PC-9 (cell line): ENCODE data around the gene CLCN1. TPM values are rescaled to one million over a fixed set of nuclear protein-coding genes. Genes with fewer than 3 reads are reported as not detected.

ENCODE experiments used
- BruUV-seq: library from RNA; stranded (reverse); fragments of 400-500 nt; replicated peaks from 2 replicates; lab custom pipeline; 2021; lab: Mats Ljungman, UMichigan
- CTCF ChIA-PET: fragments of 300-600 bp; sonication (Branson Sonifier 250); formaldehyde crosslinking; loops from one replicate; lab custom pipeline; 2022; ENCODE audit warnings: antibody characterized with exemption; lab: Charles Lee
- POLR2A ChIA-PET: fragments of 300-600 bp; sonication (Branson Sonifier 250); formaldehyde crosslinking; loops from one replicate; lab custom pipeline; 2022; ENCODE audit warnings: antibody characterized with exemption; ENCODE audit not compliant: unreplicated experiment; lab: Charles Lee
- DNase-seq, 2 experiments: peaks; one replicate each; pipeline versions ENCODE4 v3.0.0 to v3.0.0-alpha.2; 2015 to 2022; ENCODE audit warnings: mixed read lengths in 1 of 2
- H2AFZ ChIP-seq: fragments of 200-600 bp; sonication (generic); 2 replicates; pipeline ENCODE4 v1.8.1; 2017; ENCODE audit warnings: antibody characterized with exemption
- H3F3A ChIP-seq: fragments of 200-600 bp; sonication (generic); 2 replicates; pipeline ENCODE4 v1.8.1; 2017; ENCODE audit warnings: antibody characterized with exemption, mild to moderate bottlenecking, low read depth; ENCODE audit not compliant: insufficient read depth
- H3K27ac ChIP-seq: fragments of 200-600 bp; sonication (generic); 2 replicates; pipeline ENCODE4 v1.6.1; 2016; ENCODE audit warnings: mixed run types
- H3K27me3 ChIP-seq: fragments of 200-600 bp; sonication (generic); 2 replicates; pipeline ENCODE4 v1.6.1; 2016; ENCODE audit warnings: low read depth, mixed run types; ENCODE audit not compliant: insufficient read depth
- H3K36me3 ChIP-seq: fragments of 200-600 bp; sonication (generic); 2 replicates; pipeline ENCODE4 v1.6.1; 2016; ENCODE audit warnings: low read depth, mixed run types
- H3K4me1 ChIP-seq: fragments of 200-600 bp; sonication (generic); replicated peaks from 2 replicates; pipeline ENCODE4 v1.6.1; 2016; ENCODE audit warnings: mixed run types; ENCODE audit not compliant: insufficient read depth
- H3K4me2 ChIP-seq: fragments of 200-600 bp; sonication (generic); 2 replicates; pipeline ENCODE4 v1.6.1; 2017; ENCODE audit warnings: mixed run types
- H3K4me3 ChIP-seq: fragments of 200-600 bp; sonication (generic); 2 replicates; pipeline ENCODE4 v1.6.1; 2016; ENCODE audit warnings: mixed run types
- H3K79me2 ChIP-seq: fragments of 200-600 bp; sonication (generic); 2 replicates; pipeline ENCODE4 v1.6.1; 2017; ENCODE audit warnings: low read depth, mixed run types
- H3K9me2 ChIP-seq: fragments of 200-600 bp; sonication (generic); 2 replicates; pipeline ENCODE4 v1.8.1; 2017; ENCODE audit warnings: mild to moderate bottlenecking; ENCODE audit not compliant: insufficient read depth
- H3K9me3 ChIP-seq: fragments of 200-600 bp; sonication (generic); 2 replicates; pipeline ENCODE4 v1.8.1; 2016; ENCODE audit warnings: low read depth; ENCODE audit not compliant: insufficient read depth
- H4K20me1 ChIP-seq: fragments of 200-600 bp; sonication (generic); 2 replicates; pipeline ENCODE4 v1.8.1; 2017; ENCODE audit not compliant: insufficient read depth
- CTCF ChIP-seq: fragments of 200-600 bp; sonication (generic); conservative IDR thresholded peaks from 2 replicates; pipeline ENCODE4 v1.6.1; 2017; ENCODE audit warnings: mixed run types, antibody characterized with exemption, mild to moderate bottlenecking, moderate library complexity
- EZH2 ChIP-seq: fragments of 200-600 bp; sonication (generic); IDR thresholded peaks from 2 replicates; pipeline ENCODE4 v1.8.0; 2017; ENCODE audit warnings: antibody characterized with exemption, low read depth
- intact Hi-C: fragments of 100-400 bp; cut with micrococcal nuclease; formaldehyde crosslinking; loops from one replicate; pipeline ENCODE4 v1.10.0; 2022; ENCODE audit not compliant: unreplicated experiment
- total RNA-seq: library from RNA; stranded (reverse); gene quantifications from 2 replicates; pipeline ENCODE4 v1.2.3, GENCODE V29; 2021

CLCN1 gene
- total RNA-seq, 1 experiment from 2014 or later = not detected

DNA sequence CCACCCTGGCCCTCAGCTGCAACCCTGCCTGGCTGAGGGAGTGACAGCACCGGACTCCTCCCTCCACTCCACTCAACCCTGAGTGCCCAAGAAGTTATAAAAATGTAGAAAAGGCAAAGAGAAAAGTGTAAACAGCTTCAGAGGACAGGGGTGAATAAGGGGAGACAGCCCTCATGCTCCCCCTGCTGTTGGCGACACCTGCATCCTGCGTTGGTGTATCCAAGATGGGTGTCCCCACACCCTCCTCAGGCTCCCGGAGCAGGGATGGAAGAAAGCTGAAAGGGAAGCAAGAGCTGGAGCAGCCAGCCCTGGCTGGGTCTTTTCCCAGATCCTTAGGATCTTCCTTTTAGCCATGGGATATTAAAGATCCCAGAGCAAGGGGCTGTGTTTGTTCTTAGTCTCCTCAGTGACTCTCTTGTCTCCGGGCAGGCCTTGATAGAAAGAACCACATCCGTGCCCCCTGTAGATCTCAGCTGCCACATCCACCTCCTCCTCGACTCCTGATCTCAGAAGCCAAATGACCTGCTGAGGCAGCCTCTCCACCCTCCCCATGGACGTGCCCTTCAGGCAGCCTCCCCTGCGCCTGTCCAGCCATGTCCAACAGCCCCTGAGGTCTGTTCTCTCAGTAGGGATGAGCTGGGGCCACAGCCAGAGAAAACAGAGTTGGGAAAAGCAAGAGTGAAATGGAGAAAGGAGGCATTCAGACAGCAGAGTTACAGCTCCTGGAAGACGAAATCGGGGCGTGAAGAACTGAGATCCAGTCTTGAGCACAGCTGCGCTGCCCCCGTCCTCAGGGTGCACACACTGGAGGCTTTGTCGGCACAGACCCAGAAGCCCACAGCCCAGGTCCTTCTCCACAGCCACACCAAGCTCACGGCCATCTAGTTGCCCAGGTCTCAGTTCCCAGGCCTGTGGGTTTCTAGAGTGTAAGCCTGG is 39.8 kb downstream of the CLCN1 start:
- no peak for DNase-seq
- Histone ChIP-seq H3K27me3 (peaks cover 48% of the 10 kb centered on the region), H3K27ac (no peak overlapping the region), H4K20me1 (no peaks in the 10 kb centered on the region), H3K79me2 (no peaks in the 10 kb centered on the region), H3K4me2 (no peak overlapping the region), H3K9me2 (no peaks in the 10 kb centered on the region), H3K36me3 (no peaks in the 10 kb centered on the region), H3F3A (no peaks in the 10 kb centered on the region), H3K4me1 (no peaks in the 10 kb centered on the region), H3K4me3 (no peak overlapping the region), H2AFZ (no peak overlapping the region), H3K9me3 (no peaks in the 10 kb centered on the region)
- CTCF ChIA-PET = interaction anchor here (0.6 kb wide), 1 partner anchor 14 kb away, joined by 6 read pairs; no protein-coding TSS in a partner anchor
- no TSS peak for BruUV-seq
- intact Hi-C loops = no loop called here
- TF ChIP-seq CTCF = no peak
- no peak for TF ChIP-seq EZH2
- POLR2A ChIA-PET = no interaction called here

- no TSS peak for BruUV-seq
- CTCF ChIA-PET = interaction anchor here (0.6 kb wide), 1 partner anchor 13 kb away, joined by 6 read pairs; no protein-coding TSS in a partner anchor
Observed at GRCh38 chr7:143356414-143357050, 40.6 kb downstream of the CLCN1 start.

More at GRCh38 chr7:143356414-143357050, 40.6 kb downstream of the CLCN1 start:
- H3F3A ChIP-seq = no peaks in the 10 kb centered on the region
- no peaks in the 10 kb centered on the region for H3K36me3 ChIP-seq
- no peaks in the 10 kb centered on the region for H3K9me3 ChIP-seq
- POLR2A ChIA-PET = no interaction called here
- H3K4me3 ChIP-seq = no peak overlapping the region
- no peaks in the 10 kb centered on the region for H3K9me2 ChIP-seq
- H2AFZ ChIP-seq = no peak overlapping the region
- no peak overlapping the region for H3K4me2 ChIP-seq
- no peak overlapping the region for H3K27ac ChIP-seq
- H4K20me1 ChIP-seq = no peaks in the 10 kb centered on the region
- intact Hi-C loops = no loop called here
- no peak for DNase-seq
- TF ChIP-seq CTCF (no peak), EZH2 (no peak)
- H3K79me2 ChIP-seq = no peaks in the 10 kb centered on the region
- H3K27me3 ChIP-seq = peaks cover 52% of the 10 kb centered on the region
- H3K4me1 ChIP-seq = peaks cover 6% of the 10 kb centered on the region; the same call in 1 of the 2 replicates
